Measurements from ENCODE around the gene HCFC2.
"Not testable (repeated sequence)": the region's sequence is repeated elsewhere in the genome, so short reads cannot be mapped to it uniquely, and the experiment has no call there.

Gene HCFC2

GRCh38 chr12:104064031-104064841 lies at the start of gene HCFC2:
Gene HCFC2 (plus strand): TSS chr12:104064531. CDS start chr12:104064561, 30 bp downstream.
- DNase-seq = peak; percentile 28

DNA sequence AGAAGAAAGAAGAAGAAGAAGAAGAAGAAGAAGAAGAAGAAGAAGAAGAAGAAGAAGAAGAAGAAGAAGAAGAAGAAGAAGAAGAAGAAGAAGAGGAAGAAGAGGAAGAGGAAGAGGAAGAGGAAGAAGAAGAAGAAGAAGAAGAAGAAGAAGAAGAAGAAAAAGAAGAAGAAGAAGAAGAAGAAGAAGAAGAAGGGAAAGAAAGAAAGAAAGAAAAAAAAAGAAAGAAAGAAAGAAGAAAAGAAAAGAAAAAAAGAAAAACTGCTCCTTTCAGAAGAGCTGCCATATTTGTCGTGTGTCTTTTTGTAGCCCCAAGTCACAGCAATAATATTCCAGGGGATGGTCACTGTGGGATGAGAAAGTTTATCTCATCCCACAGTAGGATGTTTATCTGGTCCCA lies 42.5 kb upstream of the HCFC2 start:
- DNase-seq = not testable (repeated sequence)

- no peak for DNase-seq
These were observed 41.5 kb upstream of the HCFC2 start for GRCh38 chr12:104022786-104023185.

GRCh38 chr12:104023710-104024109 lies 40.6 kb upstream of the HCFC2 start:
- no peak for DNase-seq

DNA sequence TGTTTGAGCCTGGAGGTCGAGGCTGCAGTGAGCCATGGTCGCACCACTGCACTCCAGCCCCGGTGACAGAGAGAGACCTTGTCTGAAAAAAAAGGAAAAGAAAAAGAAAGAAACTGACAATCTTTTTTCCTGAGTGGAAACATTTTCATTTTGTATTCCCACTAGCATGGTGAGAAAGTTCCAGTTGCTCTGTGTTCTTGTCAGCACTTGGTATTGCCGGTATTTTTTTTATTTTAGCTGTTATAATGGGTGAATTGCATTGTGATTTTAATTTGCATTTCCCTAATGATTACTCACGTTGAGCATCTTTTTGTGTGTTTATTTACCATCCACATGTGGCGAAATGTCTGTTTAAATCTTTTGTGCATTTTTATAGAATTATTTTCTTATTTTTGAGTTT lies 40.0 kb upstream of the HCFC2 start:
- DNase-seq = no peak

DNA sequence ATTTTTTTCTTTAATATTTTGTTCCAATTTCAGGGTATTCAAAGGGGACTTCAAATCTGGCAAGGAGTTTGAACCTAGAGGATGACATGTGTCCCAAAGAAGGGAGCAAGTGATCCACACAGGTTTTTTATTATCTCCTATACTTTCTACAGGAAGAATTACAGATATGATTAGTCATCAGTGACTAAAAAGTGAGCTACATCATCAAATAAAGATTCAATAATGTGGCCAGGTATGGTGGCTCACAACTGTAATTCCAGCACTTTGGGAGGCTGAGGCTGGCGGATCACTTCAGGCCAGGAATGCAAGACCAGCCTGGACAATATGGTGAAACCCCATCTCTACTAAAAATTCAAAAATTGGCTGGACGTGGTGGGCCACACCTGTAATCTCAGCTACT lies 38.6 kb upstream of the HCFC2 start:
- DNase-seq = no peak

DNA sequence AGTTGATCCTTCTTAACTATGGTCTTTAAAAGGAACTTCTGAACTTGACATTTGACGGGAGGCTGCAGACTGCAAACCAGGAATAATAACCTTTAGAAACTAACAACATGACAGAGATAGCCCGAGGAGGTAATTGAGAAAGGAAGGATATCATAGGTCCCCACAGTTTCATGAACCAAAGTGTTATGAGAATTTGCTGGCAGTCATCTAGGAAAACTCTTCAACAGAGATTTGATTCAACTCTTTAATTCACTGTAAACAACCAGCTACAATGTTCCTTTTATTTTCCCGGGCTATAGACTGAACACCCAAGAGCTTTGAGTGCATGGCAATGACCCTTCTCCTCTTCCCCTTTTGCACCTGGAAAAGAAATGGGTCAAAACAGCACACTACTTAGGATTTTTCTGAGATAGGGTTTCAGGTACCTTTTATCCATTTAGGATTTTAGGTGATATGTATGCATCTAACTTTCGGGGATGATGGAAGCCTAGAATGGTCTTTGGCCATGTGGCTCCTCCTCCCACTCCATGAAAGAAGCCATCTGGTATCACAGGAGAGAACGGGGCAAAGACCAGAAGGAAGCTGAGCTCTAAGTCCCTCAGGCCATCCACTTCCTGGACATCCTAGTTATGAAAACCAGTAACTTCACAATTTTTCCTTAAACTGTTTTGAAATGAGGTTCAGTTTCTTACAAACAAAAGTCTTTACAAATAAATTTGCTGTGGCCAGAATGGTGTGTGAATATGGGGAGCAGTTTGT lies 37.3 kb upstream of the HCFC2 start:
- peak; percentile 66 for DNase-seq

DNA sequence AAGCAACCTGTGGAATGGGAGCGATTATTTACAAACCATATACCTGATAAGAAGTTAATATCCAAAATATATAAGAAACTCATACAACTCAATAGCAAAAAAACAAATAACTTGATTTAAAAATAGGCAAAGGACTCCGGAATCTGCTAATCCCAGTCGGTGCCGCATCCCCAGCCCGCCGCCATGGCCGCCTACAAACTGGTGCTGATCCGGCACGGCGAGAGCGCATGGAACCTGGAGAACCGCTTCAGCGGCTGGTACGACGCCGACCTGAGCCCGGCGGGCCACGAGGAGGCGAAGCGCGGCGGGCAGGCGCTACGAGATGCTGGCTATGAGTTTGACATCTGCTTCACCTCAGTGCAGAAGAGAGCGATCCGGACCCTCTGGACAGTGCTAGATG lies 33.7 kb upstream of the HCFC2 start:
- DNase-seq = not testable (repeated sequence)

GRCh38 chr12:104036143-104036542 lies 28.2 kb upstream of the HCFC2 start:
- not testable (repeated sequence) for DNase-seq

GRCh38 chr12:104039769-104040168 lies 24.6 kb upstream of the HCFC2 start:
- DNase-seq = not testable (repeated sequence)

DNA sequence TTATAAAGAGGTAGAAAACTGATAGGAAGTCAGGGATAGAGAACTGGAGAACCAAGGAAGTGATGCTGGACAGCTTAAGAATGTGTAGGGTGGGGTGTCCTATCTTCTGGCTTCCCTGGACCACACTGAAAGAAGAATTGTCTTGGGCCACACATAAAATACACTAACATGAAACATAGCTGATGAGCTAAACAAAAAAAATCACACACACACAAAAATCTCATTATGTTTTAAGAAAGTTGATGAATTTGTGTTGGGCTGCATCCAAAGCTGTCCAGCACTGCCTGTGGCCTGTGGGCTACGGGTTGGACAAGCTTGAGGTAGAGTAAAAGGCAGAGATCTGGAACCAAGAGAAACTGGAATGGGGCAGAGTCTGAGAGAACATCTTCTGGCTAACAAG lies 21.8 kb upstream of the HCFC2 start:
- DNase-seq = no peak

DNA sequence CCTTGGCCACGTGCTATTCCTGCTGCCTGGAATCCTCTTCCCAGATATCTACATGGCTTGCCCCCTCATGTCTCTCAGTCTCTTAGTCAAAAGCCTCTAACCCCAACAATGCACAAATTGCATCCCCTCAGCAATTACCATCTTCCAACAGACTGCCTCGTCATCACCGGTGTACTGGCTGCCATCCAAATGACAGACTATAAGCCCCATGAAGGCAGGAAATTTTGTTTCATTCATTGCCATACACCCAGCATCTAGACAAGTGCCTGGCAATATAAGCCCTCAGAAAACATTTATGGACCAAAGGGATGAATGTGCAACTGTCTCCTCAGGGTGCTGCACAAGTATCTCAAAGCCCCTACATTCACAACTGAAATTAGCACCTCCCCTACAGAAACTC lies 20.2 kb upstream of the HCFC2 start:
- no peak for DNase-seq

- no peak for DNase-seq
These were observed 18.0 kb upstream of the HCFC2 start for GRCh38 chr12:104046306-104046705.

DNA sequence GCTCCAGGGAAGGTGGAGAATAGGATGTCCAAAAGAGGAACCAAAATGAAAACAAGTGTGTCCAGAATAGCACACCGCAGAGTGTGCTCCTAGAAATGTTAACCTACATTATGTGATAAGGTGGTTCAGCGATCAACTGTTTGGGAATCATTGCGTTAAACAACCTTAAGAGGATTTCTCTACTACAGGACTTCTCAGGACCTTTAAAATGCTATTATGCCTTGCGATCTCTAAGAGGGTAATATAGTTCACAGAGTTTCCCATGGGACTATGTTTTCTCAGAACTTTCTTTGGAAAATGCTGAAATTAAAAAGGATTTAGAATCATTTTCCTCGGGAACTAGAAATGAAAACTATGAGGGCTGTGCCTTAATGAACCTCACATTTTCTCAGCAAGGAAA lies 16.2 kb upstream of the HCFC2 start:
- DNase-seq = no peak

DNA sequence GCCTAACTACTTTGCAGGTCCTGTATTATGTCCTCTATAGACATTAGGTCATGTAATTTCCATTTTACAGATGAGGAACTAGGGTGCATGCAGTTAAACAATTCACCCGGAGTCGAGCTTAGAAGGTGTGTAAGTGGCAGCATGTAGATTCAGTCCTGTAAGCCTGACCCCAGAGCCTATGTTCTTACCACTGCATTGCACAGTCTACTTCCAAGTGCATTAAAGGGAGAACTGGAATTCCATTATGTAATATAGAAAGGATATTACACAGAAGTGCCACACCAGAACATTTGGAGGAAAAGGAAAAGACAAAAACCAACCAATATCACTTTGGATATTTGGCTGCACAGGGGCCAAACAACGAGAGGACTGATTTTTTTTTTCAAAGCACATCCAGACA lies 15.5 kb upstream of the HCFC2 start:
- DNase-seq = no peak

- no peak for DNase-seq
These were observed 14.9 kb upstream of the HCFC2 start for GRCh38 chr12:104049278-104049902.

DNA sequence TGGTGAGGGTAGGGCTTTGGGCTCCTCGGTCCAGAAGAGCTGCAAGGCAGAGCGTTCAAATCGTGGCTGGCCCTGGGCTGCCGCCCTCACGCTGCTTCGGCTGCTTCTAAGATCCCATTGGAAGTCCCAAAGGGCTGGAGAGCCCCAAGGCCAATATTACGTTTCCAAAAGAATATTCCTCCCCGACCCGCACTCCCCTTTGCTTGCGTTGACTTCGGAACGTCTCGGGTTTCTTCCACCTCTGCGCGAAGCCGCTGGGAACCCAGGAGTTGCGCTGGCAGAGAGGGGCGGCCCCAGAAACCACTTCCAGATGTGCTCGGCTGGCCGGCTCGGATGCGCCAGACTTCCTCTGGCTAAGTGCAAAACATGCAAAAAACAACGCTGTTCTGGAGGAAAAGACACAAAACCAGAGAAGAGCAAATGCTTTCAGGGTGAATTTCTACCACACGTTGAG lies 14.4 kb upstream of the HCFC2 start, which contains the start of gene GLT8D2:
GLT8D2 (minus strand) TSS at position 285 of the 454 bp plus-strand sequence. CDS start 30,539 bp downstream, outside the sequence.
- DNase-seq = no peak

DNA sequence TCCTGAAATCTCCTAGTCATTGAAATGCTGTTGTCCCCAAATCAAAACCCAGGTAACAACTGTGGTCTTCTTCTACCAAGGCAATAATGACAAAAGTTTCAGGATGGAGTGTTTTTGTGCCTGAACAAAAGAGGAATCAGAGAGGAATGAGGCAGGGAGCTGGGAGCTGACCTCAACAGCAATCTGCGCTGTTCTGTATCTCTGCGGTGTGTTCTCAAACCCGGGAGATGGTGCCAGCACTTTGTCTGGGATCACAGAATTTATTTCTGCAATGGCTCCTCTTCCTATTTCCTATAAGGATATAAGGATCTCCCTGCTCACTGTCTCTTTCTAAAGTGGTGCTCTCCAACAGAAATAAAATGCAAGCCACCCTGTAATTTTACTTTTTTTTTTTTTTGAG lies 13.9 kb upstream of the HCFC2 start:
- DNase-seq = no peak

GRCh38 chr12:104054681-104055346 lies 9.5 kb upstream of the HCFC2 start:
- no peak for DNase-seq

- peak; percentile 97 for DNase-seq
These were observed 8.5 kb upstream of the HCFC2 start for GRCh38 chr12:104055686-104056388.

DNA sequence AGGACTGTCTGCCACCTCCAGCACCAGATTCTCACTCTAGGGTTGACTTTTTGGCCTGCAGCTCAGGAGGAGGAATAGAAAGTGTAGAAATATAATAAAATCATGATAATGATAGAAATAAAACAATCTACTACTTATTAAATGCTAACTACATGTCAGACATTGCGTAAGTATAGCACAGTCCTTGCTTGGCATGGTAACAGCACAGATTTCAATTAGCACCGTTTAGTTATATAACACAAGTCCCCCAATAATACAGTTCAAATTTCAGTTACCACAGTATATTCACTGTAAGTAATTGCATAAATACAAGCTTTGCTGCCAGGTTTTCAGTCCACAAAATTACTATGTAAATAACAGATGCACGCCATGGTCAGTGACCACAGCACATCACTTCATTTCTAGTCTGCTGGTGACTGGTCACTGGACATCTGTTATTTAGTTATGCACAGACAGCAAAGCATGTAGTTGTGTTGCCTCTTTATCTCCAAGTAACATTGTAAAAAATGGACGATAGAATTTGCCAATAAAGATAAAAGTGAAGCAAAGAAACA lies 7.8 kb upstream of the HCFC2 start:
- DNase-seq = no peak

- DNase-seq = no peak
These were observed 6.5 kb upstream of the HCFC2 start for GRCh38 chr12:104057771-104058197.

All from NCI-H524 treated with DMSO at 0.1 percent for 48 hours (cell line).